ENCODE results near the gene PRKCA.
"Not testable (repeated sequence)": the region's sequence is repeated elsewhere in the genome, so short reads cannot be mapped to it uniquely, and the experiment has no call there.

PRKCA gene

GRCh38 chr17:66469461-66469860 is 167.0 kb downstream of the PRKCA start:
- H3K4me3 Mint-ChIP-seq: no peak overlapping the region
- no peaks in the 10 kb centered on the region for H3K27me3 Mint-ChIP-seq
- DNase-seq (no peak), ATAC-seq (no peak)
- H3K27ac Mint-ChIP-seq: peak overlapping the region; percentile 31
- peaks cover 27% of the 10 kb centered on the region for H3K36me3 Mint-ChIP-seq (ENCODE audit: low read depth)
- no peaks in the 10 kb centered on the region for H3K9me3 Mint-ChIP-seq
- H3K4me1 Mint-ChIP-seq: peaks cover 78% of the 10 kb centered on the region

GRCh38 chr17:66469890-66470289 is 167.5 kb downstream of the PRKCA start:
- Mint-ChIP-seq H3K27me3 (no peaks in the 10 kb centered on the region), H3K4me1 (peaks cover 82% of the 10 kb centered on the region), H3K4me3 (no peak overlapping the region), H3K27ac (peak overlapping the region; percentile 31), H3K9me3 (no peaks in the 10 kb centered on the region), H3K36me3 (ENCODE audit: low read depth) (peaks cover 27% of the 10 kb centered on the region)
- DNase-seq (no peak), ATAC-seq (no peak)

GRCh38 chr17:66472123-66472522 is 169.7 kb downstream of the PRKCA start:
- no peak overlapping the region for H3K27ac Mint-ChIP-seq
- ATAC-seq: no peak
- no peaks in the 10 kb centered on the region for H3K9me3 Mint-ChIP-seq
- no peaks in the 10 kb centered on the region for H3K27me3 Mint-ChIP-seq
- H3K36me3 Mint-ChIP-seq (ENCODE audit: low read depth): peaks cover 31% of the 10 kb centered on the region
- no peak for DNase-seq
- peaks cover 78% of the 10 kb centered on the region for H3K4me1 Mint-ChIP-seq
- no peak overlapping the region for H3K4me3 Mint-ChIP-seq

- DNase-seq: no peak
- Mint-ChIP-seq H3K27ac (no peak overlapping the region), H3K36me3 (ENCODE audit: low read depth) (peaks cover 33% of the 10 kb centered on the region), H3K27me3 (no peaks in the 10 kb centered on the region), H3K4me3 (no peak overlapping the region), H3K9me3 (peaks cover 12% of the 10 kb centered on the region), H3K4me1 (peaks cover 57% of the 10 kb centered on the region)
- no peak for ATAC-seq
Observed at GRCh38 chr17:66474258-66474657, 171.8 kb downstream of the PRKCA start.

- Mint-ChIP-seq H3K4me3 (no peak overlapping the region), H3K27ac (no peak overlapping the region)
Observed at GRCh38 chr17:66474806-66475497, 172.5 kb downstream of the PRKCA start.

GRCh38 chr17:66476014-66476413 is 173.6 kb downstream of the PRKCA start:
- Mint-ChIP-seq H3K27ac (no peak overlapping the region), H3K4me3 (no peak overlapping the region), H3K27me3 (no peaks in the 10 kb centered on the region), H3K9me3 (peaks cover 13% of the 10 kb centered on the region), H3K4me1 (peaks cover 53% of the 10 kb centered on the region), H3K36me3 (ENCODE audit: low read depth) (peaks cover 39% of the 10 kb centered on the region)
- DNase-seq (no peak), ATAC-seq (peak; percentile 54)

More at GRCh38 chr17:66474806-66475497, 172.5 kb downstream of the PRKCA start:
- H3K4me1 Mint-ChIP-seq: peaks cover 54% of the 10 kb centered on the region
- peaks cover 33% of the 10 kb centered on the region for H3K36me3 Mint-ChIP-seq (ENCODE audit: low read depth)
- no peaks in the 10 kb centered on the region for H3K27me3 Mint-ChIP-seq
- no peak for DNase-seq
- H3K9me3 Mint-ChIP-seq: peaks cover 13% of the 10 kb centered on the region
- no peak for ATAC-seq

- H3K4me1 Mint-ChIP-seq: peaks cover 46% of the 10 kb centered on the region
- ATAC-seq (no peak), DNase-seq (no peak)
- no peak overlapping the region for H3K27ac Mint-ChIP-seq
- peaks cover 13% of the 10 kb centered on the region for H3K9me3 Mint-ChIP-seq
- H3K4me3 Mint-ChIP-seq: no peak overlapping the region
- H3K27me3 Mint-ChIP-seq: no peaks in the 10 kb centered on the region
- peaks cover 31% of the 10 kb centered on the region for H3K36me3 Mint-ChIP-seq (ENCODE audit: low read depth)
Observed at GRCh38 chr17:66477615-66478283, 175.3 kb downstream of the PRKCA start.

GRCh38 chr17:66479230-66479889 is 176.9 kb downstream of the PRKCA start:
- H3K4me3 Mint-ChIP-seq, DNase-seq, H3K27me3 Mint-ChIP-seq, H3K27ac Mint-ChIP-seq, ATAC-seq: not testable (repeated sequence)
- peaks cover 45% of the 10 kb centered on the region for H3K4me1 Mint-ChIP-seq
- H3K36me3 Mint-ChIP-seq (ENCODE audit: low read depth): peaks cover 31% of the 10 kb centered on the region
- H3K9me3 Mint-ChIP-seq: peaks cover 13% of the 10 kb centered on the region

- Mint-ChIP-seq H3K4me3 (no peak overlapping the region), H3K4me1 (peaks cover 37% of the 10 kb centered on the region), H3K9me3 (peaks cover 13% of the 10 kb centered on the region), H3K27me3 (no peaks in the 10 kb centered on the region), H3K36me3 (ENCODE audit: low read depth) (peaks cover 32% of the 10 kb centered on the region), H3K27ac (peak overlapping the region; percentile 38)
- no peak for DNase-seq
- no peak for ATAC-seq
Observed at GRCh38 chr17:66480243-66480642, 177.8 kb downstream of the PRKCA start.

GRCh38 chr17:66480802-66481201 is 178.4 kb downstream of the PRKCA start:
- DNase-seq (no peak), ATAC-seq (no peak)
- peaks cover 30% of the 10 kb centered on the region for H3K36me3 Mint-ChIP-seq (ENCODE audit: low read depth)
- H3K4me3 Mint-ChIP-seq: no peak overlapping the region
- peaks cover 13% of the 10 kb centered on the region for H3K9me3 Mint-ChIP-seq
- H3K27me3 Mint-ChIP-seq: no peaks in the 10 kb centered on the region
- H3K27ac Mint-ChIP-seq: no peak overlapping the region
- peaks cover 37% of the 10 kb centered on the region for H3K4me1 Mint-ChIP-seq

- H3K27me3 Mint-ChIP-seq: no peaks in the 10 kb centered on the region
- no peak for ATAC-seq
- no peak overlapping the region for H3K4me3 Mint-ChIP-seq
- DNase-seq: no peak
- no peak overlapping the region for H3K27ac Mint-ChIP-seq
- H3K36me3 Mint-ChIP-seq (ENCODE audit: low read depth): peaks cover 30% of the 10 kb centered on the region
- peaks cover 37% of the 10 kb centered on the region for H3K4me1 Mint-ChIP-seq
- peaks cover 13% of the 10 kb centered on the region for H3K9me3 Mint-ChIP-seq
Observed at GRCh38 chr17:66481271-66481670, 178.9 kb downstream of the PRKCA start.

- Mint-ChIP-seq H3K27ac (no peak overlapping the region), H3K9me3 (peaks cover 4% of the 10 kb centered on the region), H3K4me3 (no peak overlapping the region), H3K27me3 (no peaks in the 10 kb centered on the region), H3K36me3 (ENCODE audit: low read depth) (peaks cover 21% of the 10 kb centered on the region), H3K4me1 (peaks cover 55% of the 10 kb centered on the region)
- ATAC-seq (no peak), DNase-seq (no peak)
Observed at GRCh38 chr17:66483906-66484305, 181.5 kb downstream of the PRKCA start.

- peaks cover 59% of the 10 kb centered on the region for H3K4me1 Mint-ChIP-seq
- no peaks in the 10 kb centered on the region for H3K27me3 Mint-ChIP-seq
- DNase-seq: no peak
- H3K9me3 Mint-ChIP-seq: no peaks in the 10 kb centered on the region
- H3K36me3 Mint-ChIP-seq (ENCODE audit: low read depth): peaks cover 14% of the 10 kb centered on the region
- H3K27ac Mint-ChIP-seq: no peak overlapping the region
- H3K4me3 Mint-ChIP-seq: no peak overlapping the region
- no peak for ATAC-seq
Observed at GRCh38 chr17:66485309-66485947, 183.0 kb downstream of the PRKCA start.

GRCh38 chr17:66487121-66487520 is 184.7 kb downstream of the PRKCA start:
- Mint-ChIP-seq H3K9me3 (no peaks in the 10 kb centered on the region), H3K36me3 (ENCODE audit: low read depth) (peaks cover 14% of the 10 kb centered on the region), H3K27me3 (no peaks in the 10 kb centered on the region), H3K27ac (no peak overlapping the region), H3K4me3 (no peak overlapping the region), H3K4me1 (peaks cover 70% of the 10 kb centered on the region)
- ATAC-seq: no peak
- no peak for DNase-seq
